KOPT-K1 (cell line): ENCODE measurements around the gene ZBTB32.

Experiments used
- H3K27ac ChIP-seq: fragments of 200-600 bp; sonication (generic); 2 replicates; pipeline ENCODE4 v1.5.1; 2016; ENCODE audit warnings: antibody characterized with exemption, mild to moderate bottlenecking, low read depth, low read length; ENCODE audit not compliant: poor library complexity, severe bottlenecking
- H3K36me3 ChIP-seq: fragments of 200-600 bp; sonication (generic); 2 replicates; pipeline ENCODE4 v1.5.1; 2017; ENCODE audit warnings: antibody characterized with exemption, mild to moderate bottlenecking, low read length, moderate library complexity; ENCODE audit not compliant: insufficient read depth
- H3K9me3 ChIP-seq: fragments of 200-600 bp; sonication (generic); 2 replicates; pipeline ENCODE4 v1.5.1; 2017; ENCODE audit warnings: antibody characterized with exemption, low read length, mild to moderate bottlenecking; ENCODE audit not compliant: insufficient read depth, poor library complexity, severe bottlenecking

The ZBTB32 gene

GRCh38 chr19:35712567-35713505, 8.5 kb downstream of the ZBTB32 start:
- Histone ChIP-seq H3K9me3 (no peaks in the 10 kb centered on the region), H3K36me3 (no peaks in the 10 kb centered on the region), H3K27ac (no peak overlapping the region)

DNA sequence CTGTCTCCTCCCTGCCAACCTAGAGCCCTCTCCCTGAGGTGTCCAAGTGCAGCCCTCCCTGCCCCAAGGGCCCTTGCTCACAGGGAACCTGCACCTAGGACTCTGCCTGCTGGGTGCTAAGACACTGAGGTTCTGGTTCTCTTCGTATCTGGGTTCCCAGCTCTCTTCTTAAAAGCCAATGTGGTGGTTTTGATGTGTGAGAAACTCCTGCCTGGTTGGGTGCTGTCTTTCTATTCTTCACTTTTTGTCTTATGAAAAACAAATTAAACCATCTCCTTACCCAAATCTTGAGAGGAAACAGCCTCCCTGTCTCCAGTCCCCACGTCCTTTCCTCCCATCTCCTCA, 9.1 kb downstream of the ZBTB32 start:
- Histone ChIP-seq H3K36me3 (no peaks in the 10 kb centered on the region), H3K9me3 (no peaks in the 10 kb centered on the region), H3K27ac (no peak overlapping the region)

- H3K9me3 ChIP-seq = no peaks in the 10 kb centered on the region
- H3K36me3 ChIP-seq = no peaks in the 10 kb centered on the region
- no peak overlapping the region for H3K27ac ChIP-seq
These were observed 9.6 kb downstream of the ZBTB32 start for GRCh38 chr19:35713904-35714495.

DNA sequence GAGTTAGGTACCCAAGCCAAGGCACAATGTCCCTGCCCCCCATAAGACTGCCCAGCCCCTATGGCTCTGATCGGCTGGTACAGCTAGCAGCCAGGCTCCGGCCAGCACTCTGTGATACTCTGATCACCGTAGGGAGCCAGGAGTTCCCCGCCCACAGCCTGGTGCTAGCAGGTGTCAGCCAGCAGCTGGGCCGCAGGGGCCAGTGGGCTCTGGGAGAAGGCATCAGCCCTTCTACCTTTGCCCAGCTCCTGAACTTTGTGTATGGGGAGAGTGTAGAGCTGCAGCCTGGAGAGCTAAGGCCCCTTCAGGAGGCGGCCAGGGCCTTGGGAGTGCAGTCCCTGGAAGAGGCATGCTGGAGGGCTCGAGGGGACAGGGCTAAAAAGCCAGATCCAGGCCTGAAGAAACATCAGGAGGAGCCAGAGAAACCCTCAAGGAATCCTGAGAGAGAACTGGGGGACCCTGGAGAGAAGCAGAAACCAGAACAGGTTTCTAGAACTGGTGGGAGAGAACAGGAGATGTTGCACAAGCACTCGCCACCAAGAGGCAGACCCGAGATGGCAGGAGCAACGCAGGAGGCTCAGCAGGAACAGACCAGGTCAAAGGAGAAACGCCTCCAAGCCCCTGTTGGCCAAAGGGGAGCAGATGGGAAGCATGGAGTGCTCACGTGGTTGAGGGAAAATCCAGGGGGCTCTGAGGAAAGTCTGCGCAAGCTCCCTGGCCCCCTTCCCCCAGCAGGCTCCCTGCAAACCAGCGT, 10.4 kb downstream of the ZBTB32 start:
- no peak overlapping the region for H3K27ac ChIP-seq
- no peaks in the 10 kb centered on the region for H3K9me3 ChIP-seq
- peaks cover 5% of the 10 kb centered on the region; the same call in 1 of the 2 replicates for H3K36me3 ChIP-seq

GRCh38 chr19:35715355-35715809, 11.0 kb downstream of the ZBTB32 start:
- Histone ChIP-seq H3K27ac (no peak overlapping the region), H3K36me3 (peaks cover 11% of the 10 kb centered on the region; the same call in 1 of the 2 replicates), H3K9me3 (no peaks in the 10 kb centered on the region)

DNA sequence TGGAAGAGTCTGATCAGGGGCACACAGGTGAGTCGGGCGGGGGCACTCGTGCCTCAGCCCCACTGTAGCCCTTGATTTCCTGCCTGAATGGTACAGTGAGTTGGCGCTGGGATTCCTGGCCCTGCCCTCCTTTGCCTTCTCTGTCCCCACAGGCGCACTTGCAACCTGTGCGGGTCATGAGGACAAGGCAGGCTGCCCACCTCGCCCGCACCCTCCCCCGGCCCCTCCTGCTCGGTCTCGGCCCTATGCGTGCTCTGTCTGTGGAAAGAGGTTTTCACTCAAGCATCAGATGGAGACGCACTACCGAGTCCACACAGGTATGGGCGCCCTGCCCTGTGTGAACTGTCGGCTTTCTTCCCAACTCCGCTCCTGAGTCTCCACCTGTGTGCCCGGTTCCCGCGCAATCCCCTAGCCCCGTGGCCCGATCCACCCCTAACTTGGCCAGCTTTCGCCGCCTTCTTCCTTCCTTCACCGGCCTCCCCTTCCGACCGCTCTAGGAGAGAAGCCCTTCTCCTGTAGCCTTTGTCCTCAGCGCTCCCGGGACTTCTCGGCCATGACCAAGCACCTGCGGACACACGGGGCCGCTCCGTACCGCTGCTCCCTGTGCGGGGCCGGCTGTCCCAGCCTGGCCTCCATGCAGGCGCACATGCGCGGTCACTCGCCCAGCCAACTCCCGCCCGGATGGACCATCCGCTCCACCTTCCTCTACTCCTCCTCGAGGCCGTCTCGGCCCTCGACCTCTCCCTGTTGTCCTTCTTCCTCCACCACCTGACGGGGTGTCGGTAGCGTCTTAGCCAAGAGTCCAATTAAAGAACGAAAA, 11.8 kb downstream of the ZBTB32 start:
- Histone ChIP-seq H3K9me3 (no peaks in the 10 kb centered on the region), H3K36me3 (peaks cover 19% of the 10 kb centered on the region; the same call in 1 of the 2 replicates), H3K27ac (peak overlapping the region; percentile 79)

DNA sequence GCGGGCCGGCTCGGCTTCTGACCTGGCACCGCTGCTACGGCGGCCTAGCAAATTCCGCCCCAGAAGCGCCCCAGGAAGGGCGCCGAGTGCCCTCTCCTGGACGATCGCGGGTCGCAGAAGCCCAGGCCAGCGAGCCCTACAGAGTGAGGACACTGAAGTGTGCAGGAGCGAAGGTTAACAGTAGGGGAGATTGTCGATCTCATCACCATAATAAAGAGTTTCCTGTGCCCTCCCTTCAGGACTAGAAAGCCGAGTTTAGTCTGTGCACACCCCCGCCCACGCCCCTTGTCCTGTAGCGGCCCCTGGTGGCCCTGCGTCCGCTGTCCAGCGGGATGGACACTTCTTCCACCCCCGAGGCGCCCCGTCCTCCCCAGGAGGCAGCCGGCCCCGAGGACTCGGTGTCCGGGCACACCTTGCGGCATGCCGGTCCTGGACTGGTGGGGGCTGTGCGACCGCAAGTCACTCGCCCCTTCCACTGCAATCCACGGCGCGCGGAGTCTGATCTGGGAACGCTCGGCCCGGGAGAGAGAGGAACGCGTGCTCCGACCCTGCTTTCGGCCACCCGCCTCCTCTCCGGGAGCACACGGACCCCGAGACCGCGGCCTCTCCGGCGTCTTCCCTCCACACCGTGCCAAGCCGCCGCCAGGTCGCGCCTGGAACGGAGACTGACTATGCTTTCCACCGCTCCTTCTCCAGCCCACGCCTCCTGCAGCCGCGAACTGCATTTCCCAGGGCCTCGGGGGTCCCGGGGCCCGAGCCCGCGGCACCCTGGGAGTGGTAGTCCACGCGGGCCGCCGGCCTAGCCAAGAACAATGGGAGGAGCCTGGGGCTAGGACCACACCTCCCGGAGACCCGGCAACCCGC, 12.7 kb downstream of the ZBTB32 start:
- Histone ChIP-seq H3K27ac (peak overlapping the region; percentile 79), H3K36me3 (peaks cover 27% of the 10 kb centered on the region), H3K9me3 (no peaks in the 10 kb centered on the region)

DNA sequence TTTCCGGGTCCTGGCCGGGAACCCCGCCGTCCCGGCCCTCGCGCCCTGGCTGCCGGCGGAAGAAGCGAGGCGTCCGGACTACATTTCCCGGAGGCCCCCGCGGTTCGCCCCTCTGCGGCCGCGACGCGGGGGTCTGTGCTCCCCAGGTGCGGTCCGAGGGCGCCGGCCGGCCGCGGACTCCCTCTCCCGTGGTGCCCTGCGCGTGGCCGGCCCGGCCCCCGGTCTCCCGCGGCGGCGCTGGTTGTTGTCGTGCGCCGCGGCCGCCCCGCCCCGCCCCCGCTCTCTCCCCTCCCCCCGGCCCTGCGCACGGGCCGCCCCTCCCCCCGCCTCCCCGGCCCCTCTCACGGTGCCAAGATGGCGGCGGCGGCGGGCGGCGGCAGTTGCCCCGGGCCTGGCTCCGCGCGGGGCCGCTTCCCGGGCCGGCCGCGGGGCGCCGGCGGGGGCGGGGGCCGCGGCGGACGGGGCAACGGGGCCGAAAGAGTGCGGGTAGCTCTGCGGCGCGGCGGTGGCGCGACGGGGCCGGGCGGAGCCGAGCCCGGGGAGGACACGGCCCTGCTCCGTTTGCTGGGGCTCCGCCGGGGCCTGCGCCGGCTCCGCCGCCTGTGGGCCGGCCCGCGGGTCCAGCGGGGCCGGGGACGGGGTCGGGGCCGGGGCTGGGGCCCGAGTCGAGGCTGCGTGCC, 13.4 kb downstream of the ZBTB32 start, which contains the start of gene KMT2B:
KMT2B (plus strand) TSS at position 339 of the 680 bp plus-strand sequence; CDS start at position 355, 16 bp downstream.
- Histone ChIP-seq H3K27ac (peak within 1 kb of the TSS; percentile 79), H3K9me3 (no peaks in the 10 kb centered on the region), H3K36me3 (peaks cover 35% of the 10 kb centered on the region)

- peaks cover 42% of the 10 kb centered on the region for H3K36me3 ChIP-seq
- H3K27ac ChIP-seq = peak overlapping the region; percentile 79
- H3K9me3 ChIP-seq = no peaks in the 10 kb centered on the region
These were observed 14.1 kb downstream of the ZBTB32 start for GRCh38 chr19:35718345-35719041.

DNA sequence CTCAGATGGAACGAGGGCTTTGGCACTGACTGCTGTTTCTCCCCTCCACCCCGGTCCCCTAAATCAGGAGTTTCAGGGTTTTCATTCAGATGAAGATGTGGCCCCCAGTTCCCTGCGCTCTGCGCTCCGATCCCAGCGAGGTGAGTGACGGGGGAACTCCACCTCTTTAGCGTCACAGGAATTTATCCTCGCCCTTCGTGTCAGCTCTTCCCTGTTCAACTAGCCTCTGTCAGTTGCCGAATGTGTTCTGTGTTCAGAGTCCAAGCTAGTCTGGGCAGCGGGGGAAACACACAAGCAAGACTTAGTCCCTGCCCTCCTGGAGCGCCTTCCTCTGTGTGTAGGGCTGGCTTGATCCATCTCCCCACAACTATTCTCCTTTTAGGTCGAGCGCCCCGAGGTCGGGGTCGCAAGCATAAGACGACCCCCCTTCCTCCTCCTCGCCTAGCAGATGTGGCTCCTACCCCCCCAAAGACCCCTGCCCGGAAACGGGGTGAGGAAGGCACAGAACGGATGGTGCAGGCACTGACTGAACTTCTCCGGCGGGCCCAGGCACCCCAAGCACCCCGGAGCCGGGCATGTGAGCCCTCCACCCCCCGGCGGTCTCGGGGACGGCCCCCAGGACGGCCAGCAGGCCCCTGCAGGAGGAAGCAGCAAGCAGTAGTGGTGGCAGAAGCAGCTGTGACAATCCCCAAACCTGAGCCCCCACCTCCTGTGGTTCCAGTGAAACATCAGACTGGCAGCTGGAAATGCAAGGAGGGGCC, 15.2 kb downstream of the ZBTB32 start:
- Histone ChIP-seq H3K9me3 (no peaks in the 10 kb centered on the region), H3K27ac (no peak overlapping the region), H3K36me3 (peaks cover 53% of the 10 kb centered on the region)

GRCh38 chr19:35720163-35720524, 15.8 kb downstream of the ZBTB32 start:
- H3K36me3 ChIP-seq = peaks cover 59% of the 10 kb centered on the region
- H3K27ac ChIP-seq = no peak overlapping the region

GRCh38 chr19:35720648-35721047, 16.3 kb downstream of the ZBTB32 start:
- Histone ChIP-seq H3K27ac (no peak overlapping the region), H3K9me3 (no peaks in the 10 kb centered on the region), H3K36me3 (peaks cover 64% of the 10 kb centered on the region)

More at GRCh38 chr19:35720163-35720524, 15.8 kb downstream of the ZBTB32 start:
- no peaks in the 10 kb centered on the region for H3K9me3 ChIP-seq
